ENCODE results near the gene TRAF3.
"Not testable (repeated sequence)": the region's sequence is repeated elsewhere in the genome, so short reads cannot be mapped to it uniquely, and the experiment has no call there.

The TRAF3 gene

GRCh38 chr14:102819747-102820330, 42.6 kb downstream of the TRAF3 start:
- Histone ChIP-seq H3K4me1 (ENCODE audit: control insufficient read depth, insufficient read depth, low read length) (peaks cover 2% of the 10 kb centered on the region), H3K27me3 (ENCODE audit: control insufficient read depth, insufficient read depth, low read length, poor library complexity, severe bottlenecking) (no peaks in the 10 kb centered on the region), H3K36me3 (ENCODE audit: control insufficient read depth, insufficient read depth, low read length) (no peaks in the 10 kb centered on the region), H3K4me3 (ENCODE audit: insufficient read depth, low read depth, low read length) (no peak overlapping the region), H3K9me3 (ENCODE audit: control insufficient read depth, low read length) (no peaks in the 10 kb centered on the region), H3K27ac (ENCODE audit: insufficient read depth, low read depth, low read length, poor library complexity, severe bottlenecking) (no peak overlapping the region)
- 85 to 88% methylated on average over 15 of the region's 15 CpGs for WGBS, 2 experiments

GRCh38 chr14:102821252-102821651, 44.0 kb downstream of the TRAF3 start:
- 97 to 99% methylated on average over 5 of the region's 5 CpGs for WGBS, 2 experiments
- no peak overlapping the region for H3K4me3 ChIP-seq (ENCODE audit: insufficient read depth, low read depth, low read length)
- no peaks in the 10 kb centered on the region for H3K9me3 ChIP-seq (ENCODE audit: control insufficient read depth, low read length)
- no peaks in the 10 kb centered on the region for H3K36me3 ChIP-seq (ENCODE audit: control insufficient read depth, insufficient read depth, low read length)
- H3K27me3 ChIP-seq (ENCODE audit: control insufficient read depth, insufficient read depth, low read length, poor library complexity, severe bottlenecking), result no peaks in the 10 kb centered on the region
- H3K4me1 ChIP-seq (ENCODE audit: control insufficient read depth, insufficient read depth, low read length), result peaks cover 3% of the 10 kb centered on the region
- H3K27ac ChIP-seq (ENCODE audit: insufficient read depth, low read depth, low read length, poor library complexity, severe bottlenecking), result no peak overlapping the region

- no peak overlapping the region for H3K27ac ChIP-seq (ENCODE audit: insufficient read depth, low read depth, low read length, poor library complexity, severe bottlenecking)
- H3K4me1 ChIP-seq (ENCODE audit: control insufficient read depth, insufficient read depth, low read length), result peaks cover 3% of the 10 kb centered on the region
These were observed 45.1 kb downstream of the TRAF3 start for GRCh38 chr14:102822311-102822863.

GRCh38 chr14:102822887-102823286, 45.6 kb downstream of the TRAF3 start:
- H3K9me3 ChIP-seq (ENCODE audit: control insufficient read depth, low read length); H3K4me3 ChIP-seq (ENCODE audit: insufficient read depth, low read depth, low read length); H3K36me3 ChIP-seq (ENCODE audit: control insufficient read depth, insufficient read depth, low read length); H3K27ac ChIP-seq (ENCODE audit: insufficient read depth, low read depth, low read length, poor library complexity, severe bottlenecking); H3K27me3 ChIP-seq (ENCODE audit: control insufficient read depth, insufficient read depth, low read length, poor library complexity, severe bottlenecking); H3K4me1 ChIP-seq (ENCODE audit: control insufficient read depth, insufficient read depth, low read length): not testable (repeated sequence)
- 92 to 96% methylated on average over 2 to 5 of the region's 6 CpGs for WGBS, 2 experiments

More at GRCh38 chr14:102822311-102822863, 45.1 kb downstream of the TRAF3 start:
- WGBS, 2 experiments, result 93% methylated on average over 8 to 10 of the region's 10 CpGs
- Histone ChIP-seq H3K4me3 (ENCODE audit: insufficient read depth, low read depth, low read length) (no peak overlapping the region), H3K36me3 (ENCODE audit: control insufficient read depth, insufficient read depth, low read length) (no peaks in the 10 kb centered on the region), H3K27me3 (ENCODE audit: control insufficient read depth, insufficient read depth, low read length, poor library complexity, severe bottlenecking) (no peaks in the 10 kb centered on the region), H3K9me3 (ENCODE audit: control insufficient read depth, low read length) (no peaks in the 10 kb centered on the region)

GRCh38 chr14:102823546-102823945, 46.3 kb downstream of the TRAF3 start:
- no peak overlapping the region for H3K27ac ChIP-seq (ENCODE audit: insufficient read depth, low read depth, low read length, poor library complexity, severe bottlenecking)
- 97 to 98% methylated on average over 3 to 4 of the region's 5 CpGs for WGBS, 2 experiments

GRCh38 chr14:102824832-102825231, 47.6 kb downstream of the TRAF3 start:
- Histone ChIP-seq H3K27me3 (ENCODE audit: control insufficient read depth, insufficient read depth, low read length, poor library complexity, severe bottlenecking) (no peaks in the 10 kb centered on the region), H3K9me3 (ENCODE audit: control insufficient read depth, low read length) (no peaks in the 10 kb centered on the region), H3K4me1 (ENCODE audit: control insufficient read depth, insufficient read depth, low read length) (peaks cover 3% of the 10 kb centered on the region), H3K27ac (ENCODE audit: insufficient read depth, low read depth, low read length, poor library complexity, severe bottlenecking) (no peak overlapping the region), H3K4me3 (ENCODE audit: insufficient read depth, low read depth, low read length) (no peak overlapping the region), H3K36me3 (ENCODE audit: control insufficient read depth, insufficient read depth, low read length) (no peaks in the 10 kb centered on the region)
- WGBS, 2 experiments, result 93 to 94% methylated on average over 8 of the region's 8 CpGs

More at GRCh38 chr14:102823546-102823945, 46.3 kb downstream of the TRAF3 start:
- Histone ChIP-seq H3K36me3 (ENCODE audit: control insufficient read depth, insufficient read depth, low read length) (no peaks in the 10 kb centered on the region), H3K4me3 (ENCODE audit: insufficient read depth, low read depth, low read length) (no peak overlapping the region), H3K9me3 (ENCODE audit: control insufficient read depth, low read length) (no peaks in the 10 kb centered on the region), H3K4me1 (ENCODE audit: control insufficient read depth, insufficient read depth, low read length) (peaks cover 3% of the 10 kb centered on the region), H3K27me3 (ENCODE audit: control insufficient read depth, insufficient read depth, low read length, poor library complexity, severe bottlenecking) (no peaks in the 10 kb centered on the region)

GRCh38 chr14:102825307-102826095, 48.3 kb downstream of the TRAF3 start:
- H3K27ac ChIP-seq (ENCODE audit: insufficient read depth, low read depth, low read length, poor library complexity, severe bottlenecking), result no peak overlapping the region

GRCh38 chr14:102826161-102826560, 48.9 kb downstream of the TRAF3 start:
- Histone ChIP-seq H3K9me3 (ENCODE audit: control insufficient read depth, low read length) (no peaks in the 10 kb centered on the region), H3K27ac (ENCODE audit: insufficient read depth, low read depth, low read length, poor library complexity, severe bottlenecking) (no peak overlapping the region), H3K4me3 (ENCODE audit: insufficient read depth, low read depth, low read length) (no peak overlapping the region), H3K4me1 (ENCODE audit: control insufficient read depth, insufficient read depth, low read length) (peaks cover 3% of the 10 kb centered on the region), H3K36me3 (ENCODE audit: control insufficient read depth, insufficient read depth, low read length) (no peaks in the 10 kb centered on the region), H3K27me3 (ENCODE audit: control insufficient read depth, insufficient read depth, low read length, poor library complexity, severe bottlenecking) (no peaks in the 10 kb centered on the region)
- 91 to 93% methylated on average over 11 of the region's 11 CpGs for WGBS, 2 experiments

More at GRCh38 chr14:102825307-102826095, 48.3 kb downstream of the TRAF3 start:
- Histone ChIP-seq H3K36me3 (ENCODE audit: control insufficient read depth, insufficient read depth, low read length) (no peaks in the 10 kb centered on the region), H3K4me1 (ENCODE audit: control insufficient read depth, insufficient read depth, low read length) (peaks cover 3% of the 10 kb centered on the region), H3K27me3 (ENCODE audit: control insufficient read depth, insufficient read depth, low read length, poor library complexity, severe bottlenecking) (no peaks in the 10 kb centered on the region), H3K9me3 (ENCODE audit: control insufficient read depth, low read length) (no peaks in the 10 kb centered on the region), H3K4me3 (ENCODE audit: insufficient read depth, low read depth, low read length) (no peak overlapping the region)
- WGBS, 2 experiments, result 94 to 95% methylated on average over 19 to 22 of the region's 22 CpGs

GRCh38 chr14:102826751-102827675, 49.8 kb downstream of the TRAF3 start:
- H3K27me3 ChIP-seq (ENCODE audit: control insufficient read depth, insufficient read depth, low read length, poor library complexity, severe bottlenecking), result no peaks in the 10 kb centered on the region
- H3K4me3 ChIP-seq (ENCODE audit: insufficient read depth, low read depth, low read length), result no peak overlapping the region
- no peaks in the 10 kb centered on the region for H3K36me3 ChIP-seq (ENCODE audit: control insufficient read depth, insufficient read depth, low read length)
- H3K4me1 ChIP-seq (ENCODE audit: control insufficient read depth, insufficient read depth, low read length), result peaks cover 3% of the 10 kb centered on the region
- no peak overlapping the region for H3K27ac ChIP-seq (ENCODE audit: insufficient read depth, low read depth, low read length, poor library complexity, severe bottlenecking)
- H3K9me3 ChIP-seq (ENCODE audit: control insufficient read depth, low read length), result no peaks in the 10 kb centered on the region
- 95% methylated on average over 24 to 25 of the region's 25 CpGs for WGBS, 2 experiments
